ENCODE data around the gene ZSCAN18. TPM values are rescaled to one million over a fixed set of nuclear protein-coding genes. Genes with fewer than 3 reads are reported as not detected.

ZSCAN18 gene
- total and polyA plus RNA-seq, 2 of the 13 experiments (the other 11 are each of a cell fraction or from before 2014, with no cell fraction given), result not detected

DNA sequence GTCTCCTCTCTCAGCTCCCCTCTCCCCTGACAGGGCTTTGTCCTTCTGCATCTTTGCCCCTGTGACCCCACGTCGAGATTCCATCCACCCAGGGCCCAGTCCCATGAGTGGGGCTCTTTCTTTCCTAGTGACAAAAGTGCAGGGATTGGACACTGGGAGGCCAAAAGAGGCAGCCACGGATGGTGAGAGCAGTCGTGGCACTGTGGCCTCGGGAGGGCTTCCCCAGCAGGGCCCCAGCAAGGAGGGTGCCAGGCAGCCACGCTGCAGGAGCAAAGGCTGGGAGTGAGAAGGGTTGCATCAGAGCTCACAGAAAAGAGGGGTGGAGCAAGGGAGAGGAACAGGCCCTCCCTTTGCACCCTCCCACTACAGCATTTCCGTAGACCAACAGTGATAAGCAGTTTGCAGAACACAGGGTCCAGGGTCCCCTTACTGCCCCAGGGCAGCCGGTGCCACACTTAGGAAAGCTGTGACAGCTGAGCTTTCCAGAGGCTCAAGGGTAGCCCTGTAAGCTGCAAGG lies 59.3 kb downstream of the ZSCAN18 start (continued):
- peak; percentile 58; the same call in 1 of the 2 replicates for TF ChIP-seq MYC (CRISPR knock-in tag; IDR thresholded peaks at IDR 0.05; ENCODE audit: borderline replicate concordance)
- TF ChIP-seq RBAK (CRISPR knock-in tag; IDR thresholded peaks at IDR 0.05), result peak; percentile 80; the same call in 1 of the 2 replicates
- 0 out of 2 replicates have a peak, but pooled peaks have one; percentile 46 for TF ChIP-seq ZNF746 (CRISPR knock-in tag; IDR thresholded peaks at IDR 0.05)
- peak; percentile 53; the same call in 1 of the 2 replicates for TF ChIP-seq ZNF768 (CRISPR knock-in tag; IDR thresholded peaks at IDR 0.05)
- TF ChIP-seq ZNF570 (CRISPR knock-in tag; IDR thresholded peaks at IDR 0.05; ENCODE audit: borderline replicate concordance), result no peak
- TF ChIP-seq KDM4B (CRISPR knock-in tag; IDR thresholded peaks at IDR 0.05), result no peak
- no peak for TF ChIP-seq GMEB1 (CRISPR knock-in tag; IDR thresholded peaks at IDR 0.05; ENCODE audit: borderline replicate concordance)
- TF ChIP-seq PHF20 (CRISPR knock-in tag; IDR thresholded peaks at IDR 0.05), result no peak
- peak; percentile 49; the same call in 1 of the 2 replicates for TF ChIP-seq SP4 (CRISPR knock-in tag; IDR thresholded peaks at IDR 0.05)
- 0 out of 2 replicates have a peak, but pooled peaks have one; percentile 20 for TF ChIP-seq ZNF777 (CRISPR knock-in tag; IDR thresholded peaks at IDR 0.05)
- no peak for TF ChIP-seq ZNF607 (CRISPR knock-in tag; IDR thresholded peaks at IDR 0.05; ENCODE audit: borderline replicate concordance)
- TF ChIP-seq POGZ (CRISPR knock-in tag; IDR thresholded peaks at IDR 0.05), result 0 out of 2 replicates have a peak, but pooled peaks have one; percentile 22
- peak; percentile 21; the same call in 1 of the 2 replicates for TF ChIP-seq HOXA3 (CRISPR knock-in tag; IDR thresholded peaks at IDR 0.05)
- TF ChIP-seq ATF5 (CRISPR knock-in tag; IDR thresholded peaks at IDR 0.05; ENCODE audit: low read depth), result no peak
- TF ChIP-seq ZFX (CRISPR knock-in tag; IDR thresholded peaks at IDR 0.05; ENCODE audit: low read depth), result peak; percentile 56; the same call in 1 of the 2 replicates
- TF ChIP-seq CAMTA2 (CRISPR knock-in tag; IDR thresholded peaks at IDR 0.05; ENCODE audit: borderline replicate concordance), result no peak
- peak; percentile 41; the same call in 1 of the 2 replicates for TF ChIP-seq REPIN1 (CRISPR knock-in tag; IDR thresholded peaks at IDR 0.05; ENCODE audit: borderline replicate concordance, low read depth)
- TF ChIP-seq ZFP90 (CRISPR knock-in tag; IDR thresholded peaks at IDR 0.05; ENCODE audit: borderline replicate concordance), result peak; percentile 72; the same call in 1 of the 2 replicates
- TF ChIP-seq, protein P1, sequence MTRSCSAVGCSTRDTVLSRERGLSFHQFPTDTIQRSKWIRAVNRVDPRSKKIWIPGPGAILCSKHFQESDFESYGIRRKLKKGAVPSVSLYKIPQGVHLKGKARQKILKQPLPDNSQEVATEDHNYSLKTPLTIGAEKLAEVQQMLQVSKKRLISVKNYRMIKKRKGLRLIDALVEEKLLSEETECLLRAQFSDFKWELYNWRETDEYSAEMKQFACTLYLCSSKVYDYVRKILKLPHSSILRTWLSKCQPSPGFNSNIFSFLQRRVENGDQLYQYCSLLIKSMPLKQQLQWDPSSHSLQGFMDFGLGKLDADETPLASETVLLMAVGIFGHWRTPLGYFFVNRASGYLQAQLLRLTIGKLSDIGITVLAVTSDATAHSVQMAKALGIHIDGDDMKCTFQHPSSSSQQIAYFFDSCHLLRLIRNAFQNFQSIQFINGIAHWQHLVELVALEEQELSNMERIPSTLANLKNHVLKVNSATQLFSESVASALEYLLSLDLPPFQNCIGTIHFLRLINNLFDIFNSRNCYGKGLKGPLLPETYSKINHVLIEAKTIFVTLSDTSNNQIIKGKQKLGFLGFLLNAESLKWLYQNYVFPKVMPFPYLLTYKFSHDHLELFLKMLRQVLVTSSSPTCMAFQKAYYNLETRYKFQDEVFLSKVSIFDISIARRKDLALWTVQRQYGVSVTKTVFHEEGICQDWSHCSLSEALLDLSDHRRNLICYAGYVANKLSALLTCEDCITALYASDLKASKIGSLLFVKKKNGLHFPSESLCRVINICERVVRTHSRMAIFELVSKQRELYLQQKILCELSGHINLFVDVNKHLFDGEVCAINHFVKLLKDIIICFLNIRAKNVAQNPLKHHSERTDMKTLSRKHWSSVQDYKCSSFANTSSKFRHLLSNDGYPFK (CRISPR knock-in tag; IDR thresholded peaks at IDR 0.05; ENCODE audit: borderline replicate concordance), result 0 out of 2 replicates have a peak, but pooled peaks have one; percentile 46
- peak; percentile 61; the same call in 1 of the 2 replicates for TF ChIP-seq ZFY (CRISPR knock-in tag; IDR thresholded peaks at IDR 0.05)
- TF ChIP-seq, protein P2, sequence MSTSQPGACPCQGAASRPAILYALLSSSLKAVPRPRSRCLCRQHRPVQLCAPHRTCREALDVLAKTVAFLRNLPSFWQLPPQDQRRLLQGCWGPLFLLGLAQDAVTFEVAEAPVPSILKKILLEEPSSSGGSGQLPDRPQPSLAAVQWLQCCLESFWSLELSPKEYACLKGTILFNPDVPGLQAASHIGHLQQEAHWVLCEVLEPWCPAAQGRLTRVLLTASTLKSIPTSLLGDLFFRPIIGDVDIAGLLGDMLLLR (CRISPR knock-in tag; IDR thresholded peaks at IDR 0.05), result no peak
- no peak for TF ChIP-seq ZNF598 (CRISPR knock-in tag; IDR thresholded peaks at IDR 0.05; ENCODE audit: borderline replicate concordance)
- no peak for TF ChIP-seq EP300 (IDR thresholded peaks at IDR 0.05; ENCODE audit: low read depth in 2 of 2, low read length in 2 of 2)
- TF ChIP-seq EP300 (CRISPR knock-in tag; IDR thresholded peaks at IDR 0.05; ENCODE audit: borderline replicate concordance), result 0 out of 2 replicates have a peak, but pooled peaks have one; percentile 8
- TF ChIP-seq ZNF3 (CRISPR knock-in tag; IDR thresholded peaks at IDR 0.05), result no peak
